T-cell (primary cell): ENCODE data around the gene MRPL4. TPM values are rescaled to one million over a fixed set of nuclear protein-coding genes. Genes with fewer than 3 reads are reported as not detected.
"Not testable (repeated sequence)": the region's sequence is repeated elsewhere in the genome, so short reads cannot be mapped to it uniquely, and the experiment has no call there.

Experiments used
- ATAC-seq, 4 experiments: fragments of 200-7000 bp in 3 of 4; fragments of 150-1000 bp in 1 of 4; cut with Tn5 transposase; replicated peaks in 1 of 4; 1 replicate in 3 of 4; 2 replicates in 1 of 4; pipeline ENCODE4 v1.10.0; 2021; ENCODE audit warnings: moderate library complexity in 3 of 4, mild to moderate bottlenecking in 2 of 4, moderate number of reproducible peaks in 1 of 4
- CTCF ChIA-PET, 2 donors: fragments of 300-600 bp; sonication (Branson Sonifier 250); formaldehyde crosslinking; loops; one replicate each; lab custom pipeline; 2022; ENCODE audit warnings: antibody characterized with exemption in 2 of 2; lab: Charles Lee
- POLR2A ChIA-PET, 2 donors: fragments of 300-600 bp; sonication (Branson Sonifier 250); formaldehyde crosslinking; loops; one replicate each; lab custom pipeline; 2022; ENCODE audit warnings: antibody characterized with exemption in 2 of 2; lab: Charles Lee
- DNase-seq, 35 experiments: peaks; one replicate each; pipeline versions ENCODE4 v3.0.0 to v3.0.0-alpha.2; 2013 to 2023
- H3K27ac ChIP-seq: one replicate; pipeline ENCODE4 v1.5.1; 2013; ENCODE audit warnings: low read length
- H3K27me3 ChIP-seq, 2 experiments: replicated peaks in 1 of 2; 1 replicate in 1 of 2; 2 replicates in 1 of 2; pipeline versions ENCODE4 v1.6.1 to v1.7.0; 2013; ENCODE audit warnings: low read length in 1 of 2, mixed read lengths in 1 of 2; ENCODE audit not compliant: control insufficient read depth in 2 of 2, insufficient read depth in 2 of 2; ENCODE audit errors: extremely low read depth in 1 of 2
- H3K36me3 ChIP-seq, 2 donors: 1 replicate in 1 of 2; 2 replicates in 1 of 2; pipeline versions ENCODE4 v1.6.1 to v1.7.0; 2013; ENCODE audit warnings: low read length in 1 of 2; ENCODE audit not compliant: control insufficient read depth in 2 of 2, insufficient read depth in 1 of 2; ENCODE audit errors: extremely low read depth in 1 of 2
- H3K4me1 ChIP-seq, 2 experiments: 1 replicate in 1 of 2; 2 replicates in 1 of 2; pipeline versions ENCODE4 v1.6.1 to v1.7.0; 2013; ENCODE audit warnings: low read length in 2 of 2, mixed read lengths in 1 of 2; ENCODE audit not compliant: insufficient read depth in 2 of 2, control insufficient read depth in 1 of 2; ENCODE audit errors: extremely low read depth in 1 of 2
- H3K4me3 ChIP-seq, 2 donors: 1 replicate in 1 of 2; 2 replicates in 1 of 2; pipeline versions ENCODE4 v1.5.1 to v1.7.0; 2013; ENCODE audit warnings: mild to moderate bottlenecking in 2 of 2, low read length in 1 of 2, moderate library complexity in 1 of 2; ENCODE audit not compliant: control insufficient read depth in 1 of 2; ENCODE audit errors: extremely low read depth in 1 of 2
- H3K9me3 ChIP-seq: 2 replicates; pipeline ENCODE4 v1.7.0; 2013
- H3K27ac Mint-ChIP-seq, 2 donors: one replicate each; pipeline ENCODE4 v1.8.0; 2020 to 2021; ENCODE audit warnings: mild to moderate bottlenecking in 2 of 2, mixed read lengths in 2 of 2
- H3K27me3 Mint-ChIP-seq, 2 donors: one replicate each; pipeline ENCODE4 v1.8.0; 2021 to 2022; ENCODE audit warnings: mixed read lengths in 2 of 2
- H3K36me3 Mint-ChIP-seq: one replicate; pipeline ENCODE4 v1.8.0; 2021; ENCODE audit warnings: mixed read lengths
- H3K4me1 Mint-ChIP-seq, 3 donors: one replicate each; pipeline ENCODE4 v1.8.0; 2020 to 2022; ENCODE audit warnings: mixed read lengths in 3 of 3, mild to moderate bottlenecking in 1 of 3
- H3K4me3 Mint-ChIP-seq, 3 donors: one replicate each; pipeline ENCODE4 v1.8.0; 2020 to 2022; ENCODE audit warnings: mild to moderate bottlenecking in 3 of 3, mixed read lengths in 3 of 3, moderate library complexity in 3 of 3
- H3K9me3 Mint-ChIP-seq, 3 donors: one replicate each; pipeline ENCODE4 v1.8.0; 2020 to 2022; ENCODE audit warnings: mixed read lengths in 3 of 3
- WGBS: methylation state at CpG from one replicate; pipeline ENCODE4 v1.1.5; 2013; ENCODE audit warnings: missing lambda C conversion rate; ENCODE audit not compliant: insufficient coverage; 5-methylcytosine and 5-hydroxymethylcytosine counted together
- total RNA-seq, 35 experiments: library from RNA in 6 of 35; stranded (reverse) in 6 of 35; fragments of 120-200 nt in 1 of 35; gene quantifications; one replicate each; pipeline versions ENCODE4 v1.2.1 to v1.2.4 and lab custom pipeline; 2013 to 2026

Gene MRPL4
- total RNA-seq, 5 donors from 2014 or later (not counting 1 experiment from before 2014, with no cell fraction given): 32.9 to 56.6 (median 53.1) TPM

GRCh38 chr19:10279737-10280442, 27.9 kb downstream of the MRPL4 start:
- WGBS: 69% methylated on average over 3 of the region's 5 CpGs
- no peak overlapping the region for H3K4me3 Mint-ChIP-seq
- DNase-seq: no peak
- no peaks in the 10 kb centered on the region for H3K9me3 ChIP-seq
- H3K36me3 Mint-ChIP-seq: peaks cover 19% of the 10 kb centered on the region
- no peak overlapping the region for H3K27ac ChIP-seq
- ChIA-PET CTCF (interaction anchor here in 1 of 2 donors (0.5 to 1.7 kb wide), 8 partner anchors 9 to 152 kb away, joined by 3 to 9 read pairs (median 4); partner anchors contain the start of genes ICAM1 and TYK2), POLR2A (interaction anchor here in 1 of 2 donors (0.6 to 1.6 kb wide), 2 partner anchors 8 to 68 kb away, joined by 9 to 11 read pairs; partner anchors contain the start of gene ICAM1)
- no peaks in the 10 kb centered on the region for H3K27me3 Mint-ChIP-seq
- H3K27me3 ChIP-seq: no peaks in the 10 kb centered on the region
- no peak overlapping the region for H3K4me3 ChIP-seq
- no peaks in the 10 kb centered on the region for H3K9me3 Mint-ChIP-seq
- H3K4me1 ChIP-seq: peaks cover 0 to 11% of the 10 kb centered on the region in 2 experiments
- no peak for ATAC-seq
- peaks cover 7 to 10% (median 9%) of the 10 kb centered on the region in 3 donors for H3K4me1 Mint-ChIP-seq
- H3K36me3 ChIP-seq: peaks cover 0 to 32% of the 10 kb centered on the region in 2 donors
- peak overlapping the region in 1 of 2 donors; percentile 13 for H3K27ac Mint-ChIP-seq

- CTCF ChIA-PET: interaction anchor here in 1 of 2 donors (0.7 kb wide), 1 partner anchor 108 kb away, joined by 4 read pairs; no protein-coding TSS in a partner anchor
- DNase-seq: not testable (repeated sequence)
- WGBS: no CpG with 5 or more reads among the region's 5 CpGs
Observed at GRCh38 chr19:10282043-10282442, 30.0 kb downstream of the MRPL4 start.

GRCh38 chr19:10283301-10284064, 31.5 kb downstream of the MRPL4 start:
- H3K27ac ChIP-seq: no peak overlapping the region
- peaks cover 8 to 36% of the 10 kb centered on the region in 2 experiments for H3K4me1 ChIP-seq
- ATAC-seq: no peak
- no peak overlapping the region for H3K4me3 Mint-ChIP-seq
- H3K9me3 Mint-ChIP-seq: no peaks in the 10 kb centered on the region
- H3K4me3 ChIP-seq: no peak overlapping the region
- peaks cover 32% of the 10 kb centered on the region for H3K36me3 Mint-ChIP-seq
- H3K9me3 ChIP-seq: no peaks in the 10 kb centered on the region
- WGBS: 91% methylated on average over 15 of the region's 23 CpGs
- peaks cover 28 to 36% (median 32%) of the 10 kb centered on the region in 3 donors for H3K4me1 Mint-ChIP-seq
- peaks cover 0 to 35% of the 10 kb centered on the region in 2 donors for H3K36me3 ChIP-seq
- peaks cover 0 to 21% of the 10 kb centered on the region in 2 experiments for H3K27me3 ChIP-seq
- no peak for DNase-seq
- H3K27me3 Mint-ChIP-seq: peaks cover 0 to 10% of the 10 kb centered on the region in 2 donors
- no peak overlapping the region for H3K27ac Mint-ChIP-seq
- CTCF ChIA-PET: interaction anchor here in 1 of 2 donors (0.6 kb wide), 1 partner anchor 120 kb away, joined by 3 read pairs; no protein-coding TSS in a partner anchor
- POLR2A ChIA-PET: interaction anchor here in 1 of 2 donors (0.5 kb wide), 1 partner anchor 104 kb away, joined by 4 read pairs; no protein-coding TSS in a partner anchor

More at GRCh38 chr19:10282043-10282442, 30.0 kb downstream of the MRPL4 start:
- peaks cover 3 to 22% of the 10 kb centered on the region in 2 experiments for H3K4me1 ChIP-seq
- H3K4me3 Mint-ChIP-seq, ATAC-seq, POLR2A ChIA-PET, H3K9me3 ChIP-seq, H3K4me3 ChIP-seq, H3K27me3 ChIP-seq, H3K27ac Mint-ChIP-seq, H3K27me3 Mint-ChIP-seq, H3K27ac ChIP-seq, H3K9me3 Mint-ChIP-seq: not testable (repeated sequence)
- H3K36me3 ChIP-seq: peaks cover 0 to 35% of the 10 kb centered on the region in 2 donors
- Mint-ChIP-seq H3K4me1 (peaks cover 17 to 24% (median 21%) of the 10 kb centered on the region in 3 donors), H3K36me3 (peaks cover 32% of the 10 kb centered on the region)

- H3K27me3 ChIP-seq: peaks cover 3 to 29% of the 10 kb centered on the region in 2 experiments
- ChIA-PET CTCF (no interaction called here), POLR2A (no interaction called here)
- no peak overlapping the region for H3K27ac ChIP-seq
- DNase-seq: no peak
- Mint-ChIP-seq H3K4me3 (no peak overlapping the region), H3K36me3 (peaks cover 29% of the 10 kb centered on the region), H3K27me3 (peaks cover 4 to 18% of the 10 kb centered on the region in 2 donors), H3K9me3 (no peaks in the 10 kb centered on the region), H3K27ac (no peak overlapping the region), H3K4me1 (peaks cover 35 to 41% (median 37%) of the 10 kb centered on the region in 3 donors)
- 96% methylated on average over 34 of the region's 34 CpGs for WGBS
- no peaks in the 10 kb centered on the region for H3K9me3 ChIP-seq
- ATAC-seq: no peak
- H3K4me1 ChIP-seq: peaks cover 13 to 44% of the 10 kb centered on the region in 2 experiments
- peaks cover 0 to 35% of the 10 kb centered on the region in 2 donors for H3K36me3 ChIP-seq
- H3K4me3 ChIP-seq: no peak overlapping the region
Observed at GRCh38 chr19:10284065-10284959, 32.3 kb downstream of the MRPL4 start.

- WGBS: 94% methylated on average over 13 of the region's 13 CpGs
- H3K36me3 ChIP-seq: peaks cover 0 to 35% of the 10 kb centered on the region in 2 donors
- no peaks in the 10 kb centered on the region for H3K9me3 Mint-ChIP-seq
- peaks cover 3 to 35% of the 10 kb centered on the region in 2 experiments for H3K27me3 ChIP-seq
- DNase-seq (no peak), ATAC-seq (no peak)
- peaks cover 4 to 20% of the 10 kb centered on the region in 2 donors for H3K27me3 Mint-ChIP-seq
- no peak overlapping the region for H3K27ac ChIP-seq
- CTCF ChIA-PET: no interaction called here
- no peak overlapping the region for H3K4me3 ChIP-seq
- H3K4me1 Mint-ChIP-seq: peaks cover 32 to 39% (median 36%) of the 10 kb centered on the region in 3 donors
- peak overlapping the region in 1 of 3 donors; percentile 7 for H3K4me3 Mint-ChIP-seq
- H3K4me1 ChIP-seq: peaks cover 14 to 46% of the 10 kb centered on the region in 2 experiments
- POLR2A ChIA-PET: no interaction called here
- no peak overlapping the region for H3K27ac Mint-ChIP-seq
- peaks cover 27% of the 10 kb centered on the region for H3K36me3 Mint-ChIP-seq
- H3K9me3 ChIP-seq: no peaks in the 10 kb centered on the region
Observed at GRCh38 chr19:10284960-10285278, 32.9 kb downstream of the MRPL4 start.
